NCI-H524 (cell line): ENCODE measurements around the gene ARID3A.

Experiments used
- DNase-seq, 2 experiments: peaks; one replicate each; lab custom pipeline; 2025; lab: John Stamatoyannopoulos, UW

Gene ARID3A

GRCh38 chr19:931860-932647, 6.2 kb downstream of the ARID3A start:
- DNase-seq = no peak

GRCh38 chr19:932648-933552, 7.1 kb downstream of the ARID3A start:
- DNase-seq = peak; percentile 50 to 77

GRCh38 chr19:933553-933882, 7.7 kb downstream of the ARID3A start:
- DNase-seq = no peak

DNA sequence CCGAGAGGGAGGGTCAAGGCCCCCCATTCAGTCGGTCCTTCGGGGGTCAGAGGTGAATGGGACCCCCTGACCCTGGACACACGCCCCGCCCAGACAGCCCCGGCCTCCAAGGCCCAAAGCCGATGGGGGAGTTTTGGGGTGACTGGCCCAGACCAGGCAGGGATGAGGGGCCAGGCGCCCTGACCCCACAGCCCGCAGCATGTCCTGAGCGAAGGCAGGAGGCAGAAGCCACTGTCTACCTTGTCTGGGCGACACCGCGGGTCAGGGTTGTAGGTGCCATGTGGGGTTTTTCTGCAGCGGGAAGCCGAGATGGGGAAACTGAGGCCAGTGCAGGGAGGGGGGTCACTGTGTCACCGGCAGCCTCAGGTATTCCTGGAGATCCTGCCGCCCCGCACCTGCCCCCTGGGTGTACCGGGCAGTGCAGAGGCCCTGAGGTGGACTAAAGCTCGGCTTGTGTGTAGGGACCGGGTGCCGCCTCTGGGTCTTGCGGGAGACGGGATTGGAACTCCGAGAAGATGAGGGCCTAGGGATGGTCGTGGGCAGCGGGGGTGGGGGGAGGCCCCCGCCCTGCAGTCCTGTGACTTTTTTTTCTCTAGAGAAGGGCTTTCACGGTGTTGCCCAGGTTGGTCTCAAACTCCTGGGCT, 8.5 kb downstream of the ARID3A start:
- no peak for DNase-seq

DNA sequence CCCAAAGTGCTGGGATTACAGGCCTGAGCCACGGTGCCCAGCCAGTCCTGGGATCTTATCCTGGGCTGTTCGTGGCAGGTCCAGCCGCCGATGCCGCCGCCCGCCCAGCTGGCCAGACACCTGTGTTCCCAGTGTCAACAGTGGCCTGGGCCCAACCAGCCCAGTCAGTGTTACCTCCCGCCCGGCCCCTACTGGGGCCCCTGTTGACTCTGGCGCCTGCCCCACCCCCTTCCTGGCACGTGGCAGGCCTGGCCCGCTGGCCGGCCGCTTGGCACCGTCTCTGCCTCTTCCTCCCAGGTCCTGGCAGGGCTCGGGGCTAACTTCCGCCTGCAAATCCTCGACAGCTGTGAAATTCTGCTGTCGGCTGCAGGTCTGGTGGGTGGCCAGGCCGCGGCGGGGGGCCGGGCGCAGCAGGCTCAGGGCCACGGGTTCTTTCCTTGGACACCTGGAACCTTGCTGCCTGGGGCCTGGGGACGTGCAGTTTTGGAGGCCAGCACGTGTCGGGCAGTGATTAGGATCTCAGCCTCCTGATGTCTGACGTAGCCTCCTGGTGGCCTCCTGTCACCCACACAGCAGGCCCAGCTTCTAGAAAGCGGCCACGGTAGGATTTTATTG, 9.1 kb downstream of the ARID3A start:
- peak; percentile 72 to 77 for DNase-seq

DNA sequence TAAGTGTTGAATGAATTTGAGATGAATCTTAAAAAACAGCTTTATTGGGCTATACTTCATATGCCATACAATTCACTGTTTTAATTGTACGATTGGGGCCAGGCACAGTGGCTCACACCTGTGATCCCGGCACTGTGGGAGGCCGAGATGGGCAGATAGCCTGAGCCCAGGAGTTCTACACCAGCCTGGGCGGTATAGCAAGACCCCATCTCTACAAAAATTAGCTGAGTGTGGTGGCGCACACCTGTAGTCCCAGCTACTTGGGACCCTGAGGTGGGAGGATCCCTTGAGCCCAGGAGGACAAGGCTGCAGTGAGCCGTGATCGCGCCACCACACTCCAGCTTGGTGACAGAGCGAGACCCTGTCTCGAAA, 10.3 kb downstream of the ARID3A start:
- no peak for DNase-seq

GRCh38 chr19:937259-937694, 11.4 kb downstream of the ARID3A start:
- no peak for DNase-seq

GRCh38 chr19:938233-938923, 12.5 kb downstream of the ARID3A start:
- DNase-seq = no peak

DNA sequence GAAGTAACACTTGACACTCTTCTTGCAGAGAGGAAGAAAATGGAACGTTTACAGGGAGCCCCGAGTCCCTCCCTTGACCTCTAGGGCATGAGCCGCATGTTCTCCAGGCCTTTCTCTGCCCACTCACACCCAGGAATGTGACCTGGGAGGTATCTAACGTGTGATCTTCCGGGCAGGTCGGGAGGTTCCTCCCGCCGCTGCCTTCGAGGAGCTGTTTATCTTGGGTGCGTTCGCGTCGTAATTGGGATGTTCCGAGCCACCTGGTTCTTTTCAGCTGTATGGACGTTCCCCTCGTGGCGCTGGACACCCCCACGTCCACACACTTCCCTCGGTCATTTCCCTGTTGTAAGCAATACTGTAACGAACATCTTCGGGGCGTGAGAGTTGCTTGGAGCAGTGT, 13.6 kb downstream of the ARID3A start:
- no peak for DNase-seq

DNA sequence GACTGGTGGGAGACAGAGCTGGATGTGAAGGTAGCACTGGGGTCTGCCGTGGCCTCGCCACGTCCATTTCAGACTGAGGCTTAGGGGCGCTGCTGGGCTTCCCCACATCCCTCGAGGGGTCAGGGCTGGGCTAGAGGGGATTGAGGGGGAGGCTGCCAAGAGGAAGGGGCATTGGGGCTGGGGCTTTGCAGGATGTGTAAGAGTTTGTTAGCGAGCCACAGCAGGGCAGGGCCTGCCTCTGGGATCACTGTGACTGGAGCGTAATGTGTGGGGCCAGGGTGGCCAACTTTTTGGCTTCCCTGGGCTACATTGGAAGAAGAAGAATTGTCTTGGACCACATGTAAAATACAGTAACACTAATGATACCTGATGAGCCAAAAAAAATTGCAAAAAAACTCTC, 14.1 kb downstream of the ARID3A start:
- DNase-seq = no peak

GRCh38 chr19:940591-941291, 14.9 kb downstream of the ARID3A start:
- peak; percentile 36 to 64 for DNase-seq

- no peak for DNase-seq
These were observed 15.7 kb downstream of the ARID3A start for GRCh38 chr19:941292-942132.

DNA sequence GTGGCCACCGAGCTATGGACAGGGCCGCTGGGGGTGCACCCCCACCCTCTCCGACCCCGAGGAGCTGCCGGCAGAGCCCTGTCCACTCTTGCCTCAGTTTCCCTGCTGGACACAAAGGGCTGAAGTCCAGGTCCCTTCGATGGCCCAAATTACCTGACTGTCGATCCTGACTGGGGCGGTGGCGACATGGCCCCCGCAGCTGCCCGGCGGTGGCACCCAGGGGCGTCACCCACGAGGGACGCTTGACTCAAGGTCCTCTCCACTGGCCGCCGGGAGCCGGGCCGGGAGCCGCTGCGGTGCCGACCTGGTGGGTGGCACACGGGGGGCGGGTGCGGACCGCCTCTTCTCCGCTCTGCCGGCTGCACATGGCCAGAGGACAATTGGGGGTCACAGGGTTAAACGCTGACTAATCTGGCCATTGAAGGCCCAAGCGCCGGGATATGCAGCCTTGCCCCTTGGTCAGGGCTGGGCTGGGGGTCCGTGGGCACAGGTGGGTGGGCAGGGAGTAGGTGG, 16.4 kb downstream of the ARID3A start:
- no peak for DNase-seq

DNA sequence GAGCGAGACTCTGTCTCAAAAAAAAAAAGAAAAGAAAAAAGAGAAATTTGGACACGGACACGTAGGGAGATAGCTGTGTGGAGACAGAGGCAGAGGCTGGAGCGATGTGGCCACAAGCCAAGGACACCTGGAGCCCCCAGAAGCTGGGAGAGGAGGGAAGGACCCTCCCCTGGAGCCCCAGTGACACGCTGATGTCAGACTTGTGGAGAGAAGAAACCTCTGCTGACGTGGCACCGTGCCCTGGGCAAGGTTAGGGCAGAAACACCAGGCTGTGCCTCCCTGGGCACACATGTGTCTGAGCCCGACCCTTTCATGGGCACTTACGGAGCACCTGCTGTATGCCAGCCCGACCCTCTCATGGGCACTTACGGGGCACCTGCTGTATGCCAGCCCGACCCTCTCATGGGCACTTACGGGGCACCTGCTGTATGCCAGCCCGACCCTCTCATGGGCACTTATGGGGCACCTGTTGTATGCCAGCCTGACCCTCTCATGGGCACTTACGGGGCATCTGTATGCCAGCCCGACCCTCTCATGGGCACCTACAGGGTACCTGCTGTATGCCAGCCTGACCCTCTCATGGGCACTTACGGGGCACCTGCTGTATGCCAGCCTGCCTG, 17.8 kb downstream of the ARID3A start:
- DNase-seq = no peak

DNA sequence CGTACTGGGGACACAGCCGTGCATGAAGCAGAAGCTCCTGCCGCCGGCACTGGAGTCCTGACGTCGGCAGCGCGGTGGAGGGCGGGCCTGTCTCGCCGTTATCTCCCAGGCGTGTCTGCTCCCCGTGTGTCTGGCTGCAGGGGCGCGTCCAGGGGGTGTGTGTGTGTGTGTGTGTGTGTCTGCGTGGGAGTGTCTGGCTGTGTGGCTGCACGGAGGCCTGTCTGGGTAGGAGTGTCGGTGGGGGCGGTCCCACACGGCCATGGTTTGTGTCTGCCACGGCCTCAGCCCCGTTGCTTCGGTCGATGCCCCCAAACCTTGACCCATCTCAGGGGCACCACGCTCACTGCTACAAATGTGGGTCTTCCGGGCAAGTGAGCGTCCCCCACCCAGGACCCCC, 18.3 kb downstream of the ARID3A start:
- no peak for DNase-seq

DNA sequence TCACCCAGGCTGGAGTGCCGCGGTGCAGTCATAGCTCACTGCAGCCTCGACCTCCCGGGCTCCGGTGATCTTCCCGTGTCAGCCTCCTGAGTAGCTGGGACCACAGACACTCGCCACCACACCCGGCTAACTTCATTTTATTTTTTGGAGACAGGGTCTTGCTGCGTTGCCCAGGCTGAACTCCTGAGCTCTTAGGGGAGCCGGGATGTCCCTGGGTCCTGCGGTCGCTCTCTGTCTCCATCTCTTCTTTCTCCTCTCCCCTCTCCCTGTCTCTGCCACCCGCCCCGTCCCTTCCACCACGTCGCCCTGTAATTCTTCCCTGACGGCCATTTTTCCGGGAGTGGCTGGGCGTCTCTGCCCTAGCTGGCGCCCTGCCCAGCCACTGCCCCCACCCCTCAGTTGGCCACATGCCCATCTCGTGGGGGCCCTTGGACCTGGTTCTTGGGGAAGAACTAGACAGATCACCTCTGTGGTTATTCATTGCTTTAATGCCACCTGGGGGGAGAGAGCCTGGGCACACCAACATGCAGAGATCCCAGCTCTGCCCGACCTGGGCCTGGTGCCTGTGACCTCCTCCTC, 18.9 kb downstream of the ARID3A start:
- DNase-seq = no peak

DNA sequence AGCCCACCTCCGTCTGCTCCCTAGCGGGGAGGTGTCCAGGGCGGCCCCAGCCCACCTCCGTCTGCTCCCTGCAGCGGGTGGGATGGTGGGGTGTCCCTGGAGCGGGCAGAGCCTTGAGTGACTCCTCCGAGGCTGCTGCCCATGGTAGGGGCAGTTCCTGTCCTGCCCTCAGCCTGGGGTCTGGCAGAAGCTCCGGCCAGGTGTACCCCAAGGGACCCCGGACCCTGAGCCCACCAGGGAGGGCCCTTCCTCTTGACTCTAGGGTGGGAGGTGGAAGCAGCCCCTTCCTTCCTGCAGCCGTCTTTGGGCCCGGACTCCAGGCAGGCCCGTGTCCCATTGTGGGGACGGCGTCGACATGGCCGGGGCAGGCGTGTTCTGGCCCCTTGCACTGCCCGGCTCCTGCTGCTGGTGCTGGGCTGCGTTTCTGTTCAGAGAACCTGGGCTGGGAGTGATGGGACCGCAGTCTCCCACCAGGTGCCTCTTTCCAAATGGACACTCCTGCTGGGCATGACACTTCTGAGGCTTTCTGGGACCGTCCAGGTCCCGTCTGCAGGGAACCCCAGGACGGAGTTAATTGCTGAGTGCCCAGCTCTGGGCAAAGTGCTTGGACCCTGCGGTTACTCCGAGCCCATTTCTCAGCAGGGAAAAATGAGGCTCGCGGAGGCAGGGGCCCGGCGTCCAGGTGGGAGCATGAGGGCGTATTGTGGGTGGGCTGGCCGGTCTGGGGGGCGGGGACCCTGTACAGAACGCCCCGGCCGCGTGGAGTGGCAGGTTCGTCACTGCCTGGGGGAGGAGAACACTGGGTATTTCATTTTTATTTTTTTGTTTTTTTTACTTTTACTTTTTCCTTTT, 19.8 kb downstream of the ARID3A start:
- no peak for DNase-seq

GRCh38 chr19:947090-947706, 21.4 kb downstream of the ARID3A start:
- DNase-seq = no peak
